Measurements from ENCODE around the gene ALK.
A peak's percentile ranks its signal among the peaks of the same experiment; 100 is the strongest.

Gene ALK

DNA sequence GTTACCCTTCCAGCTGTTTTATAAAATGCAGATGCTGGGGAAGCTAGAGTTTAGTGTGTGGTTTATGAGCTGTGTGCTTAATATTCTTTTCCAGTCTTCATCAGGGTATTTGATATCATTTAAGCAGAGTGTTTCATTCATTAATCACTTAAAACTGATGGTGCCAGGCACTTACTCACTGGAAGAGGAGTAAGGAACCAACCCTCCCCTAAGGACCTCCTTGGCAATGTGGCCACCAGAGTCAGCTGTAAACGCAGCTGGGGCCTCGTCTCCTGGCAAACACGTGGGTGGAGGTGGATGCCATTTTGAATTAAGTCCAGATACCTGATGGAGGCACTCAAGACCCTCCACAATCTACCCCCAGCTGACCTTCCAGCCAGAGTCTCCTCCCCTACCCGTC lies 474.5 kb downstream of the ALK start:
- ATAC-seq (no peak), DNase-seq (ENCODE audit: low spot score in 2 of 2) (no peak)
- Mint-ChIP-seq H3K4me3 (no peak overlapping the region), H3K9me3 (no peaks in the 10 kb centered on the region), H3K4me1 (no peaks in the 10 kb centered on the region), H3K36me3 (no peaks in the 10 kb centered on the region), H3K27ac (no peak overlapping the region)

DNA sequence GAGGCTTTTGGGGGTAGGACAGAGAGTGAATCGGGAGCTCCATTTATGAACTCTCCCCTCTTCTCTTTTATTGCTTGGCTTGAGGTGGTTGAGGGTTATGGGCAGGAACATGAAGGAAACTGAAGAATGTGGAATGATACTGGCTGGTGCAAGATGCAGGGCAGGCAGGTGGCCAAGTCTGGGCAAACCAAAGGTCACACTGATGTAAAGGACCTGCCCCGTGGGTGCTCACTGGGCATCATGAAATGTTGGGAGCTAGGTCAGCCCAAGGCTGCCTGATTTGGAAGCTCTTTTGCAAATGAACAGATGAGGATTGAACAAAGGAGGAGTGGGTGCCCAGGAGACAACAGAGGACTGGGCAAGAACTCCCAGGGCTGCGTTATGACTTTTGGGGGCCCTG lies 477.2 kb downstream of the ALK start:
- no peaks in the 10 kb centered on the region for H3K36me3 Mint-ChIP-seq
- H3K27ac Mint-ChIP-seq, result no peak overlapping the region
- no peak for DNase-seq (ENCODE audit: low spot score in 2 of 2)
- H3K9me3 Mint-ChIP-seq, result no peaks in the 10 kb centered on the region
- no peak overlapping the region for H3K4me3 Mint-ChIP-seq
- no peak for ATAC-seq
- H3K4me1 Mint-ChIP-seq, result no peaks in the 10 kb centered on the region

DNA sequence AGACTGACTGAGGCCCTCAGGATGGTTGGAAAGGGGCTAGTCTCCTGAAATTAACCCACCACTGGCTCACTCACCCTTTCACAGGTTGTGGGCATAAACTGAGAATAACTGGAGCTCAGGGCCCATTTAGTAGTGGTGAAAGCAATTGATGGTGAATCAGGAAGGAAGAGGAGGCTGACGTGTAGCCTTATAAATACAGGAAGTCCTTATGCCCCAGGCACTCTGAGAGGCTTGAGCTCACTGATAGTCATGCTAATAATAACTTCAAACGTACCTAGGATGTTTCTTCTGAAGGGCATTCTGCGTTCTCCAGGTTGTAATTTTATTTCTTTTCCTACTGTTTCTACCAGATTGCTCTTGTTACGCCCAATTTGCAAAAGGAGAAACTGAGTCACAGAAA lies 477.8 kb downstream of the ALK start:
- DNase-seq (ENCODE audit: low spot score in 2 of 2) (no peak), ATAC-seq (no peak)
- Mint-ChIP-seq H3K4me3 (no peak overlapping the region), H3K9me3 (no peaks in the 10 kb centered on the region), H3K4me1 (no peaks in the 10 kb centered on the region), H3K27ac (no peak overlapping the region), H3K36me3 (no peaks in the 10 kb centered on the region)

DNA sequence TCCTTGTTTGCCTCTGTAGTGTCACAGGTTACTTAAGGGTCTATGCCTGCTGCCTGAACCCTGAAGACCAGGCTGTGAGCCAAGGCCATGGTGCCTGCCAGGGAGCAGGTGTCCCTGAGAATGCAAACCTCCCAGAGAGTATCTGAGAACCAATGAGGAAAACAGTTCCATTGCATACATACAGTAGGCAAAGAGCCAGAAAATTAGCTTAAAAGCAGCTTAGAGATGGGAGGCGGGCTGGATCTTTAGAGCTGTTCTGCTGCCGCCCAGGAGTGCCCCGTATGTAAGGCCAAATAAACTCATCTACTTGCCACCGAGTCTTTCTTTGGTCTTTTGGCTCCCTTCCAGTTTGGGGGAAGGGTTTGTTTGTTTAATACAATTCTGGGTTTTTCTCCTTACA lies 478.2 kb downstream of the ALK start:
- no peak overlapping the region for H3K27ac Mint-ChIP-seq
- no peak for ATAC-seq
- DNase-seq (ENCODE audit: low spot score in 2 of 2), result no peak

DNA sequence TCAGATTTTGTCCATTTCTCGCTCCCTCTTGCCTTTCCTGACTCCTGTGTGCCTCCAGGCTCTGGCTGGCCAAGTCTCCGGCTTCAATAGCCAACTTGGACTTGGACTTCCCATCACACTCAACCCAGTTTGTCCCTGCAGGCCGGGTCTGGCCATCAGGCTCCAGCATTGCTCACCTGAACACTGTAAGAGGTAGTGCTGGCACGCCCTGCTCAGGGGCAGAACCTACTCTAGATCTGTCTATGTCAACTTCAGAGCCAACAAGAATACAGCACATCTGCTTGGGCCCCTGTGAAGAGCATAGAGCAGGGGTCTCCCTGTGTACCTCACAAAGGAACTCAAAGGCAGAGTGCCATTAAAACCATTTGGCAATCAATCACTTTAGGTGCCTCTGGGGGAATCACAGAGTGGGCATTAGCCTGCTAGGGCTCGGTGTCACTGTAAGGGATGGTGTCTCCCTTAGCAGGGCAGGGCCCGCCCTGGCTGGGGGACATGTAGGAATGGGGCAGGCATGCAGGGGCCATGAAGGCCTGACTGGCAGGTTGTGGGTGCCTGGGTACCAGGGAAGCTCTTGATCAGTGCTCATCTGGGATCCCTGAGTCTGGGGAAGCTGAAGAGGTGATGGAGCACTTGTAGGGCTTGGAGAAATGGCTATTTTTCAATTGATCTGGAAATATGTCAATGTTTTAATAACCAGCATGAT lies 480.3 kb downstream of the ALK start:
- Mint-ChIP-seq H3K36me3 (no peaks in the 10 kb centered on the region), H3K4me3 (no peak overlapping the region), H3K27ac (no peak overlapping the region), H3K9me3 (no peaks in the 10 kb centered on the region), H3K4me1 (no peaks in the 10 kb centered on the region)
- DNase-seq (ENCODE audit: low spot score in 2 of 2) (no peak), ATAC-seq (peak; percentile 34)

More for the DNA sequence above, 478.2 kb downstream of the ALK start:
- H3K9me3 Mint-ChIP-seq, result no peaks in the 10 kb centered on the region
- H3K4me1 Mint-ChIP-seq, result no peaks in the 10 kb centered on the region
- no peak overlapping the region for H3K4me3 Mint-ChIP-seq
- H3K36me3 Mint-ChIP-seq, result no peaks in the 10 kb centered on the region

DNA sequence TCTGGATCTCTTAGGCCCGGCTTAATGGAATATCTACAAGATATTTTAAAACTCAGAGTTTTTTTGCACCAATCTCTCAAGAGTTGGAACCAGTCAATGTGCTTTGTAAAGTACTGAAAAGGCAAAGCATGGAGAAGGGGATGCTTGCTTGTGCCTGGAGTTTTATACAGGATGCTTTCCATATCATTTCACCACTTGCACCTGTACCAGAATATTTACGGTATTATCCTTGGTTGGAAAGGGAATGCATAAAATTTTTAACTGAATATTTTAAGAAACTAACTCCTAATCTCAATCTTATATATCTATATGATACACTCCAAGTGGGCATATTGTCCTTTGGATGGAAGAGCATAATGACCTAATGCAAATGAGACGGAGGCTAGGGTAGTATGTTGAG lies 487.5 kb downstream of the ALK start:
- ATAC-seq, result no peak
- DNase-seq (ENCODE audit: low spot score in 2 of 2), result no peak
- Mint-ChIP-seq H3K36me3 (no peaks in the 10 kb centered on the region), H3K27ac (no peak overlapping the region), H3K4me3 (no peak overlapping the region), H3K4me1 (no peaks in the 10 kb centered on the region), H3K9me3 (no peaks in the 10 kb centered on the region)

DNA sequence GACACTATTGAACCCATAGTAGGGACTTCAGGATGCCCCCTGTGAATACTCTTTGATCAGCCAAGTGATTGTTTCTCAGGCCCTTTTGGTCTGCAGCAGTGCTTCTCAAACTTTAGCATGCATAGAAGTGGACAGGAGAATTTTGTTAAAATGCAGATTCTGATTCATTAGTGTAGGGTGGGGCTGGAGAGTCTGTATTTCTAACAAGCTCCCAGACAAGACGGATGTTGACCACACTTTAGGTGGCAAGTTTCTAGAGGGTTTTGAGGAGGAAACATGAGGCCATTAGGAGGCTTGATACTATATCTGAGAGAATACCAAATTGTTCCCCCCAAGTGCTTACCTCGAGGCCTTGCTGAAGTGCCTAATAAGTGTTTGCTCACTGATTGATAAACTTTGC lies 488.3 kb downstream of the ALK start:
- H3K27ac Mint-ChIP-seq, result no peak overlapping the region
- no peaks in the 10 kb centered on the region for H3K9me3 Mint-ChIP-seq
- H3K4me3 Mint-ChIP-seq, result no peak overlapping the region
- ATAC-seq (no peak), DNase-seq (ENCODE audit: low spot score in 2 of 2) (no peak)
- no peaks in the 10 kb centered on the region for H3K36me3 Mint-ChIP-seq
- H3K4me1 Mint-ChIP-seq, result no peaks in the 10 kb centered on the region

DNA sequence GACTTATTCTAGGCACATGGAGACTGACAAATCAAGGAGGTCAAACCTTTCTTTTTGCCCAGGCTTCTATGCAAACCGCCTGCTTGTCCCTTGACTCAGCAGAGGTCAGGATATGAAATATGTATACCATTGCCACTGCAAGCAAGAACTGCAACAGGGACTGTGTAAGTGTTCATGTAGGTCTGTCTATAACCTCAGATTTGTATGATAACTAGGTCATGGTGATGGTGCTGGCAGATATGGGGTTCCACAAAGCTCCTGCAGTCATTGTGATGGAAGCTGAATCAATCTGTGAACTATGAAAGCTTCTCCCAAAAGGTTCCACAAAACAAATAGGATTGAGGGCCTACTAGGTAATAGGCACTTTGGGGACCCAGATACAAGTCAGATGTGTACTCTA lies 489.9 kb downstream of the ALK start:
- no peak overlapping the region for H3K4me3 Mint-ChIP-seq
- H3K36me3 Mint-ChIP-seq, result no peaks in the 10 kb centered on the region
- no peaks in the 10 kb centered on the region for H3K4me1 Mint-ChIP-seq
- H3K27ac Mint-ChIP-seq, result no peak overlapping the region
- no peak for ATAC-seq
- no peaks in the 10 kb centered on the region for H3K9me3 Mint-ChIP-seq
- no peak for DNase-seq (ENCODE audit: low spot score in 2 of 2)

DNA sequence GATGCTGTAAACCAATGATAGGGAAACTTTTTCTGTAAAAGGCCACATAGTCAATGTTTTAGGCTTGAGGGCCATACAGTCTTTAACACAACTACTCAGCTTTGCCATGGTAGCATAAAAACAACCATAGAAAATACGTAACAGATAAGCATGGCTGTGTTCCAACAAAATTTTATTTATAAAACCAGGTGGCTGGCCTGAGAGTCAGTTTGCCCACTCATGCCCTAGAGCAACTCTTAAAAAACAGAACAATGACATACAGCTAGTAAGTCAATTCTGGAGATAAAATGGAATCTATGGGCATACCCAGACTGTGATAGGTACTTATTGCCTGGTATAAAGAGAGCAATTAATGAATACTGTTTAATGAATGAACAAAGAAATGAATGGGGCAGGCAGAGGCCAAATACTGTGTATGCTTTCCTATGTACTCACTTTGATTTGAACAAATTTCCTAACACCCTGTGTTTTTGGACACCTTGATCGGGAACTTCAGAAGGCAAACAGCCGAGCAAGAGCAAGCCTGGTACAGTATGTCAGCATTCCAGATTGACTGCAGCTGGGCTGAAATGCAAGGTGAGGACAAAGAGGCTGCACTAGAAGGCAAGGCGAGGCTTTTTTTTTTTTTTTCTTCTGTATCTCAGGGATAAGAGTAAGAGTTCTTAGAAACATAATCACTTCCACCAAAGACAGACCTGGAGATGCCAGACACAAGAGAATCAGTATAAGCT lies 490.8 kb downstream of the ALK start:
- H3K4me3 Mint-ChIP-seq, result no peak overlapping the region
- no peaks in the 10 kb centered on the region for H3K36me3 Mint-ChIP-seq
- H3K27ac Mint-ChIP-seq, result no peak overlapping the region
- DNase-seq (ENCODE audit: low spot score in 2 of 2) (no peak), ATAC-seq (no peak)
- no peaks in the 10 kb centered on the region for H3K9me3 Mint-ChIP-seq
- H3K4me1 Mint-ChIP-seq, result no peaks in the 10 kb centered on the region

DNA sequence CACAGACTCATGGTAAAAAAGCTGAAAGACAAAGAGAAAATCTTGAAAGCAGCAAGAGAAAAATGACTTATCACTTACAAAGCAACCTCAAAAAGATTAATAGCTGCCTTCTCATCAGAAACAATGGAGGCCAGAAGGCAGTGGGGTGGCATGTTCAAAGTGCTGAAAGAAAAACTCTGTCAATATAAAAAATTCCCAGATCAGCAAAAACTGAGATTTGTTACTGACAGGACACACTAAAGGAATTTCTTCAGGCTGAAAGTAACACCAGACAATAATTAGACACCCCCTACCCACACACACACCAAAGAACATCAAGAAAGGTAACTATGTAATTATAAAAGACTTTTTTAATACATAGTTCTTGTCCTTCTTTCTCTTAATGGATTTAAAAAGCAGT lies 495.0 kb downstream of the ALK start:
- ATAC-seq, result no peak
- H3K4me3 Mint-ChIP-seq, result no peak overlapping the region
- no peak overlapping the region for H3K27ac Mint-ChIP-seq
- H3K4me1 Mint-ChIP-seq, result no peaks in the 10 kb centered on the region
- no peak for DNase-seq (ENCODE audit: low spot score in 2 of 2)
- H3K36me3 Mint-ChIP-seq, result no peaks in the 10 kb centered on the region
- H3K9me3 Mint-ChIP-seq, result no peaks in the 10 kb centered on the region

DNA sequence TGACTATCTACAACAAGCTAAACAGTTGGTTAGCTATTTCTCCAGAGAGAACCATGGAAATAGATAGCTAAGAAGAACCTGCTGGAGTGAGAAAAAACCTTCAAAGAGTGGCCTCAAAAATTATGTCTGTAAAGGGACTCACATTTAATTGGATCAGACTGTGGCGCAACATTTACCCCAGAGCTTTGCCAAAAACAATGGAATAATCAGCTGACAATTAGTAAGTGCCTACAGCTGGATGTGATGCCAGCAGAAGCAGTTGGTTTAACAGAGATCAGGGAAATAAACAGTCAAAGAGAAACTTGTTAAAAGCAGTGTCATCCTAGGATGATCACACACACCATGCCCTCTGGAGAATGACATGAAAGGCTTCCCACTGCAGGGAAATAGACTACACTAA lies 495.5 kb downstream of the ALK start:
- H3K36me3 Mint-ChIP-seq, result no peaks in the 10 kb centered on the region
- no peak for ATAC-seq
- H3K4me3 Mint-ChIP-seq, result no peak overlapping the region
- H3K4me1 Mint-ChIP-seq, result no peaks in the 10 kb centered on the region
- no peaks in the 10 kb centered on the region for H3K9me3 Mint-ChIP-seq
- DNase-seq (ENCODE audit: low spot score in 2 of 2), result no peak
- no peak overlapping the region for H3K27ac Mint-ChIP-seq

DNA sequence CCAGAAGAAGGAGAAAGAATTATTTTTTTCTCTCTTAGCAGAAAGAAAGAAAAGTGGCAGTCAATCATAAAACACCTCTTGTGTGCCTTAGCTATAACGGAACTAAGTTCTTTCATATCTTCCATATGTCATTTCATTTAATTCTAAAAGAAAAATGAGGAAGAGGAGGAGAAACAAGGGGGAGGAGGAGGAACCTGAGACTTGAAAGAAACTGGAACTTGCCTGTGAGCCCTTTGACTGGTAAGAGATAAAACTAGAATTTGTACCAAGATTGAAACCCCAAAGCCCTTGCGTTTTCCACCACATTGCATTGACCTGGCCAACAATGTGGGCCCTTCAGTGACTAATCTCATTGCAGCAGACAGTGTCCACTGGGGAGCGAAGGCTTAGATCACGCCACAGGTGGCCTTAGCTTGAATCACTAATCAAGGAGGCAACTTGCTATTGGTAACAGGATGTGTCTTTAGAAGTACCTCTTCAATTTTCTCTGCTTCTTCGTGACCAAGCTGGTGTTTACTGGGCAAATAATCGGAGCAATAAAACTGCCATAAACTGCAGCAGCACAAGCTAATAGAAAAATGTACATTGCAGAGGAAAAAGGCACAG lies 498.2 kb downstream of the ALK start:
- H3K4me1 Mint-ChIP-seq, result no peaks in the 10 kb centered on the region
- H3K9me3 Mint-ChIP-seq, result no peaks in the 10 kb centered on the region
- H3K4me3 Mint-ChIP-seq, result no peak overlapping the region
- no peak overlapping the region for H3K27ac Mint-ChIP-seq
- H3K36me3 Mint-ChIP-seq, result no peaks in the 10 kb centered on the region
- ATAC-seq (no peak), DNase-seq (ENCODE audit: low spot score in 2 of 2) (no peak)

DNA sequence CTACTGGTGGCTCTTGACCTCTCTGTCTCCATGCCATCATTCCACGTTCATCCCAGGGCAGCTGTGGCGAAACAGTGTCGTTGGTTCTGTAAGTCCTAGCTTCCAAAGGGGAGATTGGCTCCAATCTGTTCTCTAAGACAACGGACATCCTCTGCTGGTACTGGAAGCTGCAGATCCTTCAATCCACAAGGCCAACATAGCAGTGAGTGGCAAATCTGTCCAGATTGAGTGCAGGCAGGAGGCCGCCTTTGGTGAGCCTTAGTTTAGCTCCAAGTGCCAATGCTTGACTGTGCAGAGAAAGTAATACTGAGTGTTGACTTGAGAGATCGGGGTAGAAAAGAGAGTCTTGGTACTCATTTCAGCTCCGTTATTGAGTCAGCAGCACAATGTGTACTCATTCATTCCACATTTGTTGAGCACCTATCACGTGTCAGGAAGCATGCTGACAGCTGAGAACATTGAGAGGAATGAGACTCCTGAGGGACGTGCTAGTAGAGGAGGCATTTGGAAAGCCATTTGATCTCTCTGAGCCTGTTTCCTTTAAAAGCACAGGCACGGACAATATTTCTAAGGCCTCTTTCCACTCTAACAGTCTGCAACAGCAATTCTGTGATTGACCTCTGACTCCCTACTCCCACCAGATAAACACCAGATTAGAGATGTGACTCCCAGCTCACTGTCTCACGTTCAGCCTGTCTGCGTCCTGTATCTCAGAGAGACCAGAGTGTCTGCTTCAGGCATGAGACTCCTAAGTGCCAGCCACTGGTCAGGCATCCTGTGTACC lies 500.2 kb downstream of the ALK start:
- H3K4me1 Mint-ChIP-seq, result no peaks in the 10 kb centered on the region
- DNase-seq (ENCODE audit: low spot score in 2 of 2), result no peak
- no peak overlapping the region for H3K4me3 Mint-ChIP-seq
- no peaks in the 10 kb centered on the region for H3K9me3 Mint-ChIP-seq
- H3K36me3 Mint-ChIP-seq, result no peaks in the 10 kb centered on the region
- no peak for ATAC-seq
- no peak overlapping the region for H3K27ac Mint-ChIP-seq

DNA sequence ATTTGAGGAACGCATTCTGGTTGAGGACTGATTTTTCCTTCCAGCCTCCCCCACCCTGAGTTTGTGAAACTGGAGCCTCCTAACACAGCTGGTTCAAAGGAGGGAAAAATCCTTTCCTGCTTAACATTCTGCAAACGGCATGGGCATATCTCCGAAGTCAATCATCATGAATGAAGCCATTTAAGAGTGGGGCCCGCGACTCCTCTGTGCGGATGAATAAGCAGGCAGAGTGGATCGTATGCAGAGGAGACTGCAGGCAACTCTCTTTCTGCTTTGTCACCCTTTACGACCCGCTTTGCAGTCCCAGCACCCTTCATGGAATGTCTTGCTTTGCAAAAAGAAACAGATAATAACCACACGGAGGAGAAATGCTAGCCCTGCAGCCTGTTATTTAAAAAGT lies 500.9 kb downstream of the ALK start:
- H3K27ac Mint-ChIP-seq, result no peak overlapping the region
- ATAC-seq, result no peak
- DNase-seq (ENCODE audit: low spot score in 2 of 2), result no peak
- no peaks in the 10 kb centered on the region for H3K4me1 Mint-ChIP-seq
- no peaks in the 10 kb centered on the region for H3K9me3 Mint-ChIP-seq
- H3K4me3 Mint-ChIP-seq, result no peak overlapping the region
- H3K36me3 Mint-ChIP-seq, result no peaks in the 10 kb centered on the region

DNA sequence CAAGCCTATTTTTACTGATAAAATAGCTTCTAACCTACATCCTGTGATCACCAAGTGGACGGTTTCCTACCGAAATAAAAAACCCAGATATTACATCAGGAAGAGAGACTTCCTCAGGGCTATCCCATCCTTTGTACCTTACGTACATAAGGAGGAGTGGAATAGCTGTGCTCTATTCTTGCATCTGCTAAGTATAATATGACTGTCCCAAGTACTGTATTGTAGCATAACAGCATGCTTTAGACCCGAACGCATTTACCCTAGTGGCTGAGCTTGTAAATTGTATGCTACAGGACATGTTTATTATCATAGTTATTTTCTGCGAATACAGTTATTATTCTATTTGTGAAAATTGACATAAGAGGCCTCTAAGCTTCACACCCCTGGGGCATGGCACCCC lies 503.8 kb downstream of the ALK start:
- DNase-seq (ENCODE audit: low spot score in 2 of 2), result no peak
- H3K4me3 Mint-ChIP-seq, result no peak overlapping the region
- no peaks in the 10 kb centered on the region for H3K36me3 Mint-ChIP-seq
- H3K27ac Mint-ChIP-seq, result no peak overlapping the region
- ATAC-seq, result no peak
- no peaks in the 10 kb centered on the region for H3K4me1 Mint-ChIP-seq
- no peaks in the 10 kb centered on the region for H3K9me3 Mint-ChIP-seq

All from stimulated activated effector memory CD8-positive, alpha-beta T cell treated with anti-CD3 and anti-CD28 coated beads, Interleukin-12 subunit alpha, Interleukin-12 subunit beta, amount 100 ng/mL, for 72 hours (primary cell).